Measurements from ENCODE around the gene NUCKS1.

Gene NUCKS1

DNA sequence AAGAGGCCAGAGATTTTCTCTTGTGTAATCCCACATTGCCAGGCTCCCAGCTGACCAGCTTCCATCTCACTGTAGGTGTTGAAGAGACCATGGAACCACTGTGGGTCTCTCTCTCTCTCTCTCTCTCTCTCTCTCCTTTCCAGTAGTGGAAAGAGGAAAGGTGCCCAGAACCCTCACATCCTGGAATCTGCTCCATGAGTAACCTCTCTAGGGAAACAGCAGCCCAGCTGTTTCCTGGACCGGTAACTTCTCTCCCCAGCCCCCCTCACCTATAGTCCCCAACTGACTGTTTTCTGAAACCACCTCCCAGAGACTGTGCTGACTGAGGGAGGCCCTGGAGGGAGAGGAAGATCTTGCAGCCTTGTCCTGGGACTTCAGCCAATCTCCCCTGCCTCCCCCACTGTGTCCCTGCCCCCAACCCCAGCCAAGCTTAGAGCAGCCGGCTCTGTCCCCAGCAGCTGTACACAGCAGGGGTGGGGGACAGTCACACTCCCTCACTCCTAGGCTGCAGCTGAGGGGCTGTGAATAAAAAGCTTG is 49.0 kb downstream of the NUCKS1 start:
- Histone ChIP-seq H4K20me1 (ENCODE audit: insufficient read depth, low read length, poor library complexity, severe bottlenecking) (no peaks in the 10 kb centered on the region), H3K79me2 (ENCODE audit: insufficient read depth, low read length) (no peaks in the 10 kb centered on the region), H3K27me3 (ENCODE audit: insufficient read depth, low read length, poor library complexity, severe bottlenecking) (no peaks in the 10 kb centered on the region), H3K4me3 (ENCODE audit: low read length, poor library complexity, severe bottlenecking) (peak overlapping the region; percentile 6), H3K36me3 (ENCODE audit: insufficient read depth, low read length) (no peaks in the 10 kb centered on the region), H3F3A (ENCODE audit: low read depth) (no peaks in the 10 kb centered on the region), H3K9me2 (replicated peaks; ENCODE audit: low read depth, low read length) (no peaks in the 10 kb centered on the region), H3K4me2 (ENCODE audit: low read depth, low read length, poor library complexity, severe bottlenecking) (peak overlapping the region; percentile 51), H3K9me3 (ENCODE audit: insufficient read depth, low read depth, low read length) (no peaks in the 10 kb centered on the region), H3K9ac (ENCODE audit: low read depth, low read length, poor library complexity, severe bottlenecking) (peak overlapping the region; percentile 71), H3K4me1 (ENCODE audit: insufficient read depth, low read length, poor library complexity, severe bottlenecking) (peaks cover 49% of the 10 kb centered on the region), H2AFZ (ENCODE audit: low read length) (no peak overlapping the region)
- no peak for TF ChIP-seq EZH2phosphoT487 (IDR thresholded peaks at IDR 0.05; ENCODE audit: borderline replicate concordance)
- TF ChIP-seq, protein P1, sequence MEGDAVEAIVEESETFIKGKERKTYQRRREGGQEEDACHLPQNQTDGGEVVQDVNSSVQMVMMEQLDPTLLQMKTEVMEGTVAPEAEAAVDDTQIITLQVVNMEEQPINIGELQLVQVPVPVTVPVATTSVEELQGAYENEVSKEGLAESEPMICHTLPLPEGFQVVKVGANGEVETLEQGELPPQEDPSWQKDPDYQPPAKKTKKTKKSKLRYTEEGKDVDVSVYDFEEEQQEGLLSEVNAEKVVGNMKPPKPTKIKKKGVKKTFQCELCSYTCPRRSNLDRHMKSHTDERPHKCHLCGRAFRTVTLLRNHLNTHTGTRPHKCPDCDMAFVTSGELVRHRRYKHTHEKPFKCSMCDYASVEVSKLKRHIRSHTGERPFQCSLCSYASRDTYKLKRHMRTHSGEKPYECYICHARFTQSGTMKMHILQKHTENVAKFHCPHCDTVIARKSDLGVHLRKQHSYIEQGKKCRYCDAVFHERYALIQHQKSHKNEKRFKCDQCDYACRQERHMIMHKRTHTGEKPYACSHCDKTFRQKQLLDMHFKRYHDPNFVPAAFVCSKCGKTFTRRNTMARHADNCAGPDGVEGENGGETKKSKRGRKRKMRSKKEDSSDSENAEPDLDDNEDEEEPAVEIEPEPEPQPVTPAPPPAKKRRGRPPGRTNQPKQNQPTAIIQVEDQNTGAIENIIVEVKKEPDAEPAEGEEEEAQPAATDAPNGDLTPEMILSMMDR (conservative IDR thresholded peaks at IDR 0.05; ENCODE audit: low read length) = no peak

DNA sequence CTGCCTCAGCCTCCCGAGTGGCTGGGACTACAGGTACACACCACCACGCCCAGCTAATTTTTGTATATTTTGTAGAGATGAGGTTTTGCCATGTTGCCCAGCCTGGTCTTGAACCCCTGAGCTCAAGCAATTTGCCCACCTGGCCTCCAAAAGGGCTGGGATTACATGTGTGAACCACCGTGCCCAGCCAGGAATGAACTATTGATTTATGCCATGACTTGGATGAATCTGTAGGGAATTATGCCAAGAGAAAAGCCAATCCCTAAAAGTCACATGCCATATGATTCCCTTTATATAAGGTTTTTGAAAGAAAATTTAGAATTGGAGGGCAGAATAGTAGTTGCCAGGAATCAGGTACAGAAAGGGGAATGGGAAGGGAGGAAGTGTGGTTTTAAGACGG is 50.6 kb downstream of the NUCKS1 start:
- no peak for TF ChIP-seq EZH2phosphoT487 (IDR thresholded peaks at IDR 0.05; ENCODE audit: borderline replicate concordance)
- TF ChIP-seq, protein P1 (conservative IDR thresholded peaks at IDR 0.05; ENCODE audit: low read length) = no peak
- Histone ChIP-seq H3K4me1 (ENCODE audit: insufficient read depth, low read length, poor library complexity, severe bottlenecking) (peaks cover 44% of the 10 kb centered on the region), H3K9me2 (replicated peaks; ENCODE audit: low read depth, low read length) (no peaks in the 10 kb centered on the region), H3K79me2 (ENCODE audit: insufficient read depth, low read length) (no peaks in the 10 kb centered on the region), H2AFZ (ENCODE audit: low read length) (no peak overlapping the region), H4K20me1 (ENCODE audit: insufficient read depth, low read length, poor library complexity, severe bottlenecking) (no peaks in the 10 kb centered on the region), H3K36me3 (ENCODE audit: insufficient read depth, low read length) (no peaks in the 10 kb centered on the region), H3K4me2 (ENCODE audit: low read depth, low read length, poor library complexity, severe bottlenecking) (no peak overlapping the region), H3F3A (ENCODE audit: low read depth) (no peaks in the 10 kb centered on the region), H3K9ac (ENCODE audit: low read depth, low read length, poor library complexity, severe bottlenecking) (no peak overlapping the region), H3K9me3 (ENCODE audit: insufficient read depth, low read depth, low read length) (no peaks in the 10 kb centered on the region), H3K4me3 (ENCODE audit: low read length, poor library complexity, severe bottlenecking) (no peak overlapping the region), H3K27me3 (ENCODE audit: insufficient read depth, low read length, poor library complexity, severe bottlenecking) (no peaks in the 10 kb centered on the region)

DNA sequence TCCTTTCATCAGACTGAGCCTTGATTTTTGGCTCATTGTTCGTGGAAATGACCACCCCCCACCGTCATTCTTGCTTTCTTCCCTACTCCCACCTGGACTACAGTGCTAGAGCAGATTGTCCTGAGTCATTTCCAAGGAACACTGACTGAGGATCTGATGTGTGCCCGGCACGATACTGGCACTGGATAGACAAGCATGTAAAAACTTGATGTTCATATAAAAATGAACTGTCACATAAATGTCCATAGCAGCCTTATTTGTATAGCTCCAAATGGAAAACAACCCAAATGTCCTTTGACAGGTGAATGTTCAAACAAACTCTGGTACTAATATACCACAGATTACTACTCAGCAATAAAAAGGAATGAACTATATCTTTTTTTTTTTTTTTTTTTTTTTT is 51.1 kb downstream of the NUCKS1 start:
- Histone ChIP-seq H3K9ac (ENCODE audit: low read depth, low read length, poor library complexity, severe bottlenecking) (no peak overlapping the region), H3K4me2 (ENCODE audit: low read depth, low read length, poor library complexity, severe bottlenecking) (no peak overlapping the region), H3K36me3 (ENCODE audit: insufficient read depth, low read length) (no peaks in the 10 kb centered on the region), H3K4me1 (ENCODE audit: insufficient read depth, low read length, poor library complexity, severe bottlenecking) (peaks cover 47% of the 10 kb centered on the region), H4K20me1 (ENCODE audit: insufficient read depth, low read length, poor library complexity, severe bottlenecking) (no peaks in the 10 kb centered on the region), H3K79me2 (ENCODE audit: insufficient read depth, low read length) (no peaks in the 10 kb centered on the region), H3K4me3 (ENCODE audit: low read length, poor library complexity, severe bottlenecking) (no peak overlapping the region), H3F3A (ENCODE audit: low read depth) (0 out of 2 replicates have a peak, but pooled peaks cover 5% of the 10 kb centered on the region), H2AFZ (ENCODE audit: low read length) (no peak overlapping the region), H3K9me2 (replicated peaks; ENCODE audit: low read depth, low read length) (no peaks in the 10 kb centered on the region), H3K27me3 (ENCODE audit: insufficient read depth, low read length, poor library complexity, severe bottlenecking) (no peaks in the 10 kb centered on the region), H3K9me3 (ENCODE audit: insufficient read depth, low read depth, low read length) (no peaks in the 10 kb centered on the region)
- TF ChIP-seq, protein P1 (conservative IDR thresholded peaks at IDR 0.05; ENCODE audit: low read length) = no peak
- TF ChIP-seq EZH2phosphoT487 (IDR thresholded peaks at IDR 0.05; ENCODE audit: borderline replicate concordance) = no peak
